ENCODE measurements around the gene S100A14.
A peak's percentile ranks its signal among the peaks of the same experiment; 100 is the strongest.

Gene S100A14

DNA sequence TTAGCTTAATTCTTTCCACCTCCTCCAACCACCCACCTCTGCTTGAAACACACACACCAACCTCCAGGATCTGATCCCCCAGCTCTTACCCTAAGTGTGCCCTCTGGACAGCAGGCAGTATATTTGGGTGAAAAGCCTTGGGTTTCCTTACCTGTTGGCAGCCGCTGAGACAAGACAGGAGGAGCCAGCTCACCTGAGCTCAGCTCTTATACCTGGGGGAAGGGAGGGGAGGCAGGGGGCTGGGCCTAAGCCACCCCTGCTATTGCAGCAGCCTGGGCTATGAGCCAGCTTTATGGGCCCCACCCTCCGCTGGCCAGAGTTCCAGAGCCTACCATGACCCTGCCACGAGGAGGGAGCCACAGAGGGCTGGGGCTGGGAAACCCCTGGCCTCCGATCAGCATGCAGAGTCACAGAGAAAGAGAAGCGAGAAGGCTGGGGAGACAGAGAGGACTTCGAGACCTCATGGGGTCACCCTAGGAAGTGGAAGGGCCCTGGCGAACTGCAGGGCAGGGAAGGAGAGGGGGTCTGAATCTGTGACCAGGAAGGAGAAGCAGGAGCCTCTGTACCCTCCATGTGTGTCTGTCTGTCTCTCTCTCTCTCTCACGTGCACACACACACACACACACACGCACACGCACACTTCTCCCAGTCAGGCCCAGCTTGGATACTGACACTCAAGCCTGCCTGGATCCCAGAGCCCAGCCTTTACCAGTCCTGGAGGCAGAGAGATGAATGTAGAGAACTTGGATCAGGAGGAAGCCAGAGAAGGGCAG is at the start of gene S100A14:
S100A14 (minus strand) TSS at position 182 of the 773 bp plus-strand sequence. CDS start 467 bp downstream, outside the sequence.
- H3K4me2 ChIP-seq (ENCODE audit: low read length), result peak within 1 kb of the TSS; percentile 59
- H3K4me1 ChIP-seq (ENCODE audit: low read length), result peaks cover 32% of the 10 kb centered on the region
- no peaks in the 10 kb centered on the region for H4K20me1 ChIP-seq (ENCODE audit: insufficient read depth, low read length)
- H3K27ac ChIP-seq (ENCODE audit: low read length), result peak within 1 kb of the TSS; percentile 65
- H3K4me3 ChIP-seq (ENCODE audit: low read length), result peak within 1 kb of the TSS; percentile 31; the same call in 1 of the 2 replicates
- H3K9ac ChIP-seq (ENCODE audit: low read length), result peak within 1 kb of the TSS; percentile 56; the same call in 1 of the 2 replicates
- TF ChIP-seq CTCF (IDR thresholded peaks at IDR 0.05; ENCODE audit: low read depth, low read length) (no peak), EZH2phosphoT487 (IDR thresholded peaks at IDR 0.05; ENCODE audit: low read depth) (no peak)
- H2AFZ ChIP-seq (ENCODE audit: low read depth, low read length), result peak within 1 kb of the TSS; percentile 56; the same call in 1 of the 2 replicates
- peaks cover 12% of the 10 kb centered on the region for H3K36me3 ChIP-seq (replicated peaks; ENCODE audit: low read depth, low read length)
- no peaks in the 10 kb centered on the region for H3K27me3 ChIP-seq (ENCODE audit: low read depth, low read length)
- H3K9me3 ChIP-seq (ENCODE audit: insufficient read depth, low read length), result no peaks in the 10 kb centered on the region
- no peaks in the 10 kb centered on the region for H3K79me2 ChIP-seq (ENCODE audit: low read length)

- no peak for TF ChIP-seq EZH2phosphoT487 (IDR thresholded peaks at IDR 0.05; ENCODE audit: low read depth)
- no peak for TF ChIP-seq CTCF (IDR thresholded peaks at IDR 0.05; ENCODE audit: low read depth, low read length)
- Histone ChIP-seq H3K4me2 (ENCODE audit: low read length) (no peak overlapping the region), H3K4me3 (ENCODE audit: low read length) (no peak overlapping the region), H3K27ac (ENCODE audit: low read length) (no peak overlapping the region), H3K9me3 (ENCODE audit: insufficient read depth, low read length) (no peaks in the 10 kb centered on the region), H3K9ac (ENCODE audit: low read length) (no peak overlapping the region), H4K20me1 (ENCODE audit: insufficient read depth, low read length) (no peaks in the 10 kb centered on the region), H3K79me2 (ENCODE audit: low read length) (peaks cover 26% of the 10 kb centered on the region), H2AFZ (ENCODE audit: low read depth, low read length) (no peak overlapping the region), H3K27me3 (ENCODE audit: low read depth, low read length) (no peaks in the 10 kb centered on the region), H3K36me3 (replicated peaks; ENCODE audit: low read depth, low read length) (peaks cover 67% of the 10 kb centered on the region), H3K4me1 (ENCODE audit: low read length) (peaks cover 8% of the 10 kb centered on the region)
These were observed 47.1 kb upstream of the S100A14 start for GRCh38 chr1:153663211-153663610.

GRCh38 chr1:153662269-153662668 is 46.1 kb upstream of the S100A14 start:
- Histone ChIP-seq H2AFZ (ENCODE audit: low read depth, low read length) (no peak overlapping the region), H3K9me3 (ENCODE audit: insufficient read depth, low read length) (no peaks in the 10 kb centered on the region), H3K36me3 (replicated peaks; ENCODE audit: low read depth, low read length) (peaks cover 57% of the 10 kb centered on the region), H3K27ac (ENCODE audit: low read length) (no peak overlapping the region), H3K4me2 (ENCODE audit: low read length) (no peak overlapping the region), H3K79me2 (ENCODE audit: low read length) (peaks cover 16% of the 10 kb centered on the region), H3K4me3 (ENCODE audit: low read length) (no peak overlapping the region), H3K4me1 (ENCODE audit: low read length) (peaks cover 13% of the 10 kb centered on the region), H3K9ac (ENCODE audit: low read length) (no peak overlapping the region), H3K27me3 (ENCODE audit: low read depth, low read length) (no peaks in the 10 kb centered on the region), H4K20me1 (ENCODE audit: insufficient read depth, low read length) (no peaks in the 10 kb centered on the region)
- no peak for TF ChIP-seq EZH2phosphoT487 (IDR thresholded peaks at IDR 0.05; ENCODE audit: low read depth)
- TF ChIP-seq CTCF (IDR thresholded peaks at IDR 0.05; ENCODE audit: low read depth, low read length), result no peak

DNA sequence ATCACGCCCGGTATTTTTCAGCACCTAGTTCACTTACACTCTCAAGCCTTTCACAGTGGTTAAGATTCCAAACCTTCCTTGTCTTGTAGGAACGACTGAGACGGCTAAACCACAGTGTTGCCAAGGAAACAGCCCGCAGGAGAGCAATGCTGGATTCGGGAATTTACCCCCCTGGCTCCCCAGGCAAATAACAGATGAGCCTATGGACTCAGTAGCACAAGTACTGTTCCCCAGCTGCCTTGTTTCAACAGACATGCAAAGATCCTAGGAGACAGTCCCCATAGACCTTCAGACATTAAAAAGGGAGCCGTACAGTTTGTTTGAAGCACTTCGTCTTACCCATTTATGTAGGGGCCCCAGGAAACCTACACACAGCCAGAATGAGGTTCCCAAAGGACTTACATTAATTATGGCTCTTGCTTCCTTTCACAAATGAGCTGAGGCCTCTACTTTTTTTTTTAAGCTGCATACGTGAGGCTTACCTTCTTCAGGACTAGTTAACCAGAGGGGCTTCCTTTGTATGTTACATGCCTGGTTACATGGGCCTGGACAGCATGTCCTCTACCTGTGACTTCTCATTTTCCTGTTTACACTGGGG is 45.1 kb upstream of the S100A14 start:
- no peak overlapping the region for H2AFZ ChIP-seq (ENCODE audit: low read depth, low read length)
- no peak overlapping the region for H3K9ac ChIP-seq (ENCODE audit: low read length)
- no peak overlapping the region for H3K27ac ChIP-seq (ENCODE audit: low read length)
- H3K4me1 ChIP-seq (ENCODE audit: low read length), result peaks cover 13% of the 10 kb centered on the region
- H3K4me3 ChIP-seq (ENCODE audit: low read length), result no peak overlapping the region
- H3K27me3 ChIP-seq (ENCODE audit: low read depth, low read length), result no peaks in the 10 kb centered on the region
- TF ChIP-seq CTCF (IDR thresholded peaks at IDR 0.05; ENCODE audit: low read depth, low read length) (no peak), EZH2phosphoT487 (IDR thresholded peaks at IDR 0.05; ENCODE audit: low read depth) (no peak)
- H3K79me2 ChIP-seq (ENCODE audit: low read length), result peaks cover 16% of the 10 kb centered on the region
- no peaks in the 10 kb centered on the region for H3K9me3 ChIP-seq (ENCODE audit: insufficient read depth, low read length)
- H4K20me1 ChIP-seq (ENCODE audit: insufficient read depth, low read length), result no peaks in the 10 kb centered on the region
- peaks cover 51% of the 10 kb centered on the region for H3K36me3 ChIP-seq (replicated peaks; ENCODE audit: low read depth, low read length)
- H3K4me2 ChIP-seq (ENCODE audit: low read length), result no peak overlapping the region
